Stimulated activated naive CD8-positive, alpha-beta T cell treated with anti-CD3 and anti-CD28 coated beads, Interleukin-15, Interleukin-2, amounts not matched to agents 100 U/mL and 50 U/mL, for 24 hours (primary cell): ENCODE measurements around the gene EOMES.
A peak's percentile ranks its signal among the peaks of the same experiment; 100 is the strongest.

Experiments used
- ATAC-seq: fragments of 150-1000 bp; cut with Tn5 transposase; one replicate; pipeline ENCODE4 v1.10.0; 2021
- DNase-seq: peaks from one replicate; pipeline ENCODE4 v3.0.0; 2021

Gene EOMES

DNA sequence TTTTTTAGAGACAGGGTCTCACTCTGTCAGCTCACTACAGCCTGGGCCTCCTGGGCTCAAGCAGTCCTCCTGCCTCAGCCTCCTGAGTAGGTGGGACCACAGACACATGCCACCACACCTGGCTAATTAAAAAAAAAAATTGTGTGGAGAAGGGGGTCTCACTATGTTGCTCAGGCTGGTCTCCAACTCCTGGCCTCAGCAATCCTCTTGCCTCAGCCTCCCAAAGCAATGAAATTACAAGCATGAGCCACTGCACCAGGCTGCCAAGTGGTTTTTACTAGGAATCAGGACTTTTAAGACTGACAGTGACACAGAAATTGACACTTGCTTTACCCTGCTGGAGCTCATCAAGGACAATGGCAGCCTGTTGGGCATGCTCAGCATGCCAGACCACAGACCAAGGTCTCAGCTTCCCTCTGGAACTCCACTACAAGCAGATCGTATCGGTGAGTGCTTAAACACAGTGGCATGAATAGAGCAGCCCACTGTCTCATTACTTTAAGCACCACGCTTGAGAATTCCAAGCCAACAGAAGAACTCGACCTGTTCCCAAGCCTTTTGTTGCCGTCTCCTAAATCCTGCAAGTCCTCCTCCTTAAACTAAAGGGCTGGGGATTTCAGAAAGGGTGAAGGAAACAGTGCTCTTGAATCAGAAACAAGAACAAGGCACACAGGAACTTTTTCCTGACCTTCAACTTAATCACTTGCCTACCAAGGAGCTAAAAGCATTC, 41.4 kb downstream of the EOMES start:
- ATAC-seq = no peak
- no peak for DNase-seq

DNA sequence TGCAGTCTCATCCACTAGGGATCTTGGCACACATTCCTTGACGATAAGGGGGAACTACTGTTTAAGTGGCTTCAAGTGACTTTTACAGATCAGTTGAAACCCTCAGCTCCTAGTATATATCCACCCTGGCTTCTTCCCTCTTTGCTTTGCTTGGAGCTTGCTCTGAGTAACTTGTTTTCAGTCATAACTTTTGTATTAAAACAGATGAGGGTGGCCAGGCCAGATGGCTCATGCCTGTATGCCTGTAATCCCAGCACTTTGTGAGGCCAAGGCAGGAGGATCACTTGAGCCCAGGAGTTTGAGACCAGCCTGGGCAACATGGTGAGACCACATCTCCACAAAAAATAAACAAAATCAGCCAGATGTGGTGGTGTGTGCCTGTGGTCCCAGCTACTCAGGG, 42.4 kb downstream of the EOMES start:
- no peak for DNase-seq

DNA sequence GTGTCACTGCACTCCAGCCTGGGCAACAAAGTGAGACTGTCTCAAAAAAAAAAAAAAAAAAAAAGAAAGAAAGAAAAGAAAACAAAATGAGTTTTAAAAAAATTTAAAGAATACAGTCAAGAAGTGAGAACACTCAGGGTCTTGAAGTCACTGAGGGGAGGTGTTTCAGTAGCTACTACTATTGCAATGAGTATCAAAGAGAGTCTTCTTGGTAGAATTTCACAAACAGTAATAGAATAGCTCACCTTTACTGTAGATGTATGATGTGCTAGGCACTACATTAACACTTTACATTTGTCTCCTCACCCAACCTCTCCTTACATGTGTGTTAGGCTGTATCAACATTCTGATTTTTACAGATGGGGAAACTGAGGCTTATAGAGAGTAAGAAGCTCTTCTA, 43.9 kb downstream of the EOMES start:
- DNase-seq = no peak
- ATAC-seq = no peak

More for the DNA sequence above, 42.4 kb downstream of the EOMES start:
- ATAC-seq = no peak

DNA sequence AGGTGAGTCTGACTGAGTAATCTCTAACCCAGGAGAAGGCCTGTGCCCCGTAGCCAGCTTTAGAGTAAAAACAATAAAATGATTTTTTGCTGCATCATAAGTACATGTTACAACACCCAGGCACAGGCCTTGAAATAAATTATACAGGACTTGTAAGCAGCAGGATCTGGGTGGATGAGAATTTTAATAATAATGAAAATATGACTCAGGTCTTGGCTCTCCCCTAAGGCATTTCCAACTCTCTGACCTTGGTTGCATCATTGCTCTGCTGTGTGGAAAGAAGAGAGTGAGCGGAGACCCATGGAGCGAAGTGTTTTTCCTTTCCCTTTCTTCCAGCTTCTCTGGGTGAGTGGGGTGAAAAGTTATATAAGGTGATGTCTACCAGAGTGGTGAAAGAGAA, 44.6 kb downstream of the EOMES start:
- no peak for DNase-seq
- ATAC-seq = no peak

DNA sequence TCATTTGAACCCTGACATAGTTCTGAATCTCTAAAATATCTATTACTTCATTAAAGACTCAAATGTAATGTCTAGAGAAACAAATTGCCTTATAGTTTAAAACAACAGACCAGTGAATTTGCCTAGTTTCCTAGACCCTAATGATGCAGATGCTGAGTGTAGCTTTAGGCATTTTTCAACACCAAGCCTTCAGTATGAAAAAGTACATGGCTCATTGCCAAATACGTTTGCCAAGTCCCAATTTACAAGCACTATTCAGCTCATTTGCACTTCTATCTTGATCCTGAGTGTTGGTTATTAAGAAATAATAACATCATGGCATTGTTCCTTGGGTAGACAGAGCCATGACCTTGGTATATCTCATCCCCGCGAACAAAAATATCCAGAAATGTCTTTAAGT, 46.8 kb downstream of the EOMES start:
- no peak for DNase-seq
- ATAC-seq = no peak

DNA sequence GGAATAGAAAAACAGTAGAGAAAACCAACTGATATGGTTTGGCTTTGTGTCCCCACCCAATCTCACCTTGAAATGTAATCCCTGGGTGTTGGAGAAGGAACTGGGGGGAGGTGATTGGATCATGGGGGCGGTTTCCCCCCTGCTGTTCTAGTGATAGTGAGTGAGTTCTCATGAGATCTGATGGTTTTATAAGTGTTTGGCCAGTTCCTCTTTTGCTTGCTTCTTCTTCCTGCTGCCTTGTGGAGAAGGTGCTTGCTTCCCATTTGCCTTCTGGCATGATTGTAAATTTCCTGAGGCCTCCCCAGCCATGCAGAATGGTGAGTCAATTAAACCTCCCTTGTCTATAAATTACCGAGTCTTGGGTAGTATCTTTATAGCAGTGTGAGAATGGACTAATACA, 48.4 kb downstream of the EOMES start:
- ATAC-seq (no peak), DNase-seq (no peak)

DNA sequence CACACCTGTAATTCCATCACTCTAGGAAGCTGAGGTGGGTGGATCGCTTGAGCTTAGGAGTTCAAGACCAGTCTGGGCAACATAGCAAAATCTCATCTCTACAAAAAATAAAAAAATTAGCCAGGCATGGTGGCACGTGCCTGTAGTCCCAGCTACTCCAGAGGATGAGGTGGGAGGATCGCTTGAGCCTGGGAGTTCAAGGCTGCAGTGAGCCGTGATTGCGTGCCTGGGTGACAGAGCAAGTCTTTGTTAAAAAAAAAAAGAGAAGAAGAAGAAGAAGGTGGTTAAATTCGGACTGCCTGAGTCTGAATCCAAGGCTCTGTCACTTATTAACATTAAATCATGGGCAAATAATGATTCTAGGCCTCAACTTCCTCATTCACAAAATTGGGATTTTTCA, 51.0 kb downstream of the EOMES start:
- DNase-seq (no peak), ATAC-seq (no peak)

DNA sequence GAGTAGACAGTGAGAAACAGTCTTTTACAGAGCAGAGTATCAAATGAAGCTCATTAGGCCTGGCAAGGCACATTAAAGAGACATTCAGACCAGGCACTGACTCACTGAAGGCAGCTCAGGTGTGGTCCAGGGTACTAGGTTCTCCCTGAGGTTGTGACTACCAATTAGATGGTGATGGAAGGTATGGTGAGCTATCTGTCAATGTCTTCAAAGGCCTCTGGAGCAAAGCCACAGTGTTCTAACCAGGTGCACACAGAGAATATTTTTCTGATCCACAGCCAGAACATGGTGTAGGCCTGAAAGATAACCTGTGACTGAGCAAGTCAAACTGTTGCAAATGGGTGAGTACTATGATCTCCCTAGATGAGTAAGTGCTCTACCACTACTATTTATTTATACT, 51.5 kb downstream of the EOMES start:
- DNase-seq (no peak), ATAC-seq (no peak)

DNA sequence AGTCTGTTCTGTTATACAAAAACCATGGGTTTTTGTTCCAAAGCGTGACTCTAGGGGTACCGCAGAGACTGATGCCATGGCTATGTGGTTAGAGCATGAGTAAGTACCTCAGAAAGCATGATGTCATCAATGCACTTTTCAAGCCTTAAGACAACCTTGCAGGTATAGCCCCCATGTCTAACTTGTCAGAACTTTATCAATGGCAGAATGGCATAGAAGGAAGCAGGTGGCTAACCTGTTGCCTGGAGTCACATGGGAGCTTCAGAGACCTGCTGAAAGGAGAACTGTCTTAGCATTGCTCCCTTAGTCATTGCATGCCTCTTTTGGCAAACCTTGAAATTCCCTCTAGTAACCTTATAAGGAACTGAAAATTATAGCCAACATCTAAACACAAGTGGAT, 52.5 kb downstream of the EOMES start:
- ATAC-seq (peak; percentile 80), DNase-seq (no peak)

DNA sequence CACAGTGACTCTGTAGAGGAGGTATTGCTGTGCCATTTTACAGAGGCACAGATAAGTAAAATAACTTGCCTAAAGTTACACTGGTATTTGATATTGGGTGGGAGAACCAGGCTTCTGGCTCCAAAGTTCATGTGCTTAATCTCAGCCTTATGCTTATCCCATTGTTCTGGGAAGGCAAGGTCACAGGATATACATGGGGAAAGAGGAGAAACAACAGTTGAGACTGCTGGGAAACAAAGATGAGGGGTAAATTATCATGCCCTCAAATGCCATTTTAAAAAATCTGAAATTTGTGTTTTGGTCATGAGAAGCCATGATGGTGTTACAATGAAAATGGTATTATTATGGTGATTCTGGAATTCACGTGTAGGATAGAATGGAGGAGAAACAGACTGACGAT, 54.4 kb downstream of the EOMES start:
- DNase-seq (no peak), ATAC-seq (no peak)

DNA sequence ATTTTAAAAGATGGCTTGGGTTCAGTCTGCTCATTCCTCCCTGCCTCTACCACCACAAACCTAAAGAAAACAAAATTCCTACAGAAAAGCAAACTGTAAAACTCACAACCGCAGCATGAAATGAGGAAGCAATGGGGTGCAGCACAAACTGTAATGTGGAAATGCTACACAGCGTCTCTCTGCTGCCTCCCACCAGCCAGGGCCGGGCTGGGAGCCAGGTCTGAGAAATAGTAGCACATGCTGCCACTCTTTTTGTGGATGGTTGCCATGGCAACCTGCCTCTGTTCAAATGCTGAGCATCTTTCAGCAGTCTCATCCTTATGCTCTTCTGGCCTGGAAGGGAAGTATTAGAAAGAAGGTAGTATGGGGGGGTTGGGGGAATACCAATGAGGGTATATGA, 55.4 kb downstream of the EOMES start:
- DNase-seq (no peak), ATAC-seq (no peak)

DNA sequence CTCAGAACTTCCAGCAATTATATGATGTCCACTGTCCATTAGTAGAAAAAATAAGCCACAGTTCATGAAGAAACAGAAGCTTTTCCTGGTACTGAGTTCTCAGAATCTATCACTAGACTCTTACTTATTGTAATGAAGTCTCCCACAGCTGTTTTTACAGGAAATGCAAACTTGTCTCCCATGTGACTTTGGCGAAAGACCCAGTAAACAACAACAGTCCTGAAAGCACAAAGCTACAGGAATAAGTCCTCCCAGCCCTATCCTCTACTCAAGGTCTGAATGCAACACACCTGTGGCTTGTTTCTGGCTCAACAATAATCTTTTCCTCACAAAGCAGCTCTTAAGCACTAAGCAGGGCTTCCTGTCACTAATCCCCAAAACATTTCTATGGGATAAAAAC, 55.9 kb downstream of the EOMES start:
- ATAC-seq (no peak), DNase-seq (no peak)
